ENCODE results near the gene HLA-DOA.

Gene HLA-DOA

DNA sequence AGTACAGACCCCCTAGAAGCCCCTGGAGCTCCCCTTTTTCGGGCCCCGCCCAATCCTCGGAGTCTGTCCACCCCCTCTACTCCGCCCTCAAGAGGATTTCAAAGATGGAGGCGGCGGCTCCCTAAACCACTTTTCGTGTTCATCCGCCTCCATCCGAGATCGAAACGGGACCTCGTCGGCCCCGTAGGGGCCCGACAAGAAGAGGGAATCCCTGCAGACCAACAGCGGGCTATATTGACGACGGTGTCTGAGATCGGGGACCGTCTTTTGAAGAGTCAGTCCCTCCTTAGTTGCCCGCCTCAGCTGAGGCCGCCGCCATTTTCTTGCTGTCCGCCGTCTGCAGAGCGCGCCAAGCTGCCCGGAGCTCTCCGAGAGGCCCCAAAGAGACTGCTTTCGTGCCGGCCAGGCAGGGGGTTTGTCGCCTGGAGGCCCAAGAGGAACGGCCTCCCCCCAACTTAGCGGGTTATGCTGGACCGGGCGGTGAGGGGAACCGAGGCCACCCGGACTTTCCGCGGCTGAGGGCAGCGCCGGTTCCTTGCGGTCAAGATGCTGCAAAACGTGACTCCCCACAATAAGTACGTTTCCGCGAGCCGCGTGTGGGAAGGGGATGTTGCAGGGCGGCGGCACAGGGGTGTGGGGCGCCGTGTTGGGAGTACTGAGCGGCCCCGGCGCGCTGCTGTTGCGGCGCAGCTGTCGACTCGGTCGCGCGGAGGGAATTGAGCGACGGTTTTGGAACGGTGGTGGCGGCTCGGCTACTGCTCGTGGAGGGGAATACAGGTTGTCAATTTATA lies 36.8 kb downstream of the HLA-DOA start:
- in situ Hi-C loops (cut with MboI; ENCODE audit: low sequenced_read_pairs, unreplicated experiment) = no loop called here
- peak; percentile 63 for DNase-seq (ENCODE audit: low spot score)
- TF ChIP-seq, protein P1, sequence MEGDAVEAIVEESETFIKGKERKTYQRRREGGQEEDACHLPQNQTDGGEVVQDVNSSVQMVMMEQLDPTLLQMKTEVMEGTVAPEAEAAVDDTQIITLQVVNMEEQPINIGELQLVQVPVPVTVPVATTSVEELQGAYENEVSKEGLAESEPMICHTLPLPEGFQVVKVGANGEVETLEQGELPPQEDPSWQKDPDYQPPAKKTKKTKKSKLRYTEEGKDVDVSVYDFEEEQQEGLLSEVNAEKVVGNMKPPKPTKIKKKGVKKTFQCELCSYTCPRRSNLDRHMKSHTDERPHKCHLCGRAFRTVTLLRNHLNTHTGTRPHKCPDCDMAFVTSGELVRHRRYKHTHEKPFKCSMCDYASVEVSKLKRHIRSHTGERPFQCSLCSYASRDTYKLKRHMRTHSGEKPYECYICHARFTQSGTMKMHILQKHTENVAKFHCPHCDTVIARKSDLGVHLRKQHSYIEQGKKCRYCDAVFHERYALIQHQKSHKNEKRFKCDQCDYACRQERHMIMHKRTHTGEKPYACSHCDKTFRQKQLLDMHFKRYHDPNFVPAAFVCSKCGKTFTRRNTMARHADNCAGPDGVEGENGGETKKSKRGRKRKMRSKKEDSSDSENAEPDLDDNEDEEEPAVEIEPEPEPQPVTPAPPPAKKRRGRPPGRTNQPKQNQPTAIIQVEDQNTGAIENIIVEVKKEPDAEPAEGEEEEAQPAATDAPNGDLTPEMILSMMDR (IDR thresholded peaks at IDR 0.05; ENCODE audit: borderline replicate concordance, control extremely low read depth, extremely low read depth, insufficient read depth, missing control alignments) = no peak

DNA sequence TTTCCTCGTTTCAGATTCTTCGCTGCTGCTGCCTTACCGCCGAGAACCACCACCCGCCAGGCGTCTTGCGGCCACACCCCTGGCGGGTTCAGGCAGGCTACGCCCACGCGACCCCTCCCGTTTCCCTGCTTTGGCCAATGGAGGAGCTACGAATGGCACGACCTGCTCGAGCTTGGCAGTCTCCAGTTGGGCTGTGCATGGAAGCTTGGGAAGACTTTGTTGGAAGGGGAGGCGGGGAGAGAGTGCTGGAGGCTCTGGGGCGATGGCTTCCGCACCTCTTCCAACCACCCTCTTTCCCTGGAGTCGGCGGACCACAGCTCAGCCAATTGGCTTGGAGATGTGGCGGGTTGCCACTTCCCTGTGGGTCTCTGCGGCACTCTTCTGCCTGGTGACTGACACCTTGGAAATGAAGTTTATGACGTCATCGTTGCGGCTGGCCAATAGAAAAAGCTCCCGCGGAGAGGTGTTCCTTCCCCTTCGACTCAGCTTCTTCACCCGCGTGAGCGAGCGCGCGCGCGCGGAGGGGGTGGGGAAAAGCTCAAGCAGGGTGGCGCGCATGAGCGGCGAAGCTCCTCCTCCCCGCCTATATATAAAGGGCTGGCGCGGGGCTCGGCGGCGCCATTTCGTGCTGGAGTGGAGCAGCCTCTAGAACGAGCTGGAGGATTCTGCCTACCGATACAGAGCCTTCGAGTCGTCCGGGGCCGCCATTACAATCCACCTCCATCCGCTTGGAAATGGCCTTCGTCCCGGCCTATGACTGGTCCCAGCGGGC lies 37.6 kb downstream of the HLA-DOA start:
- TF ChIP-seq, protein P1 (IDR thresholded peaks at IDR 0.05; ENCODE audit: borderline replicate concordance, control extremely low read depth, extremely low read depth, insufficient read depth, missing control alignments) = no peak
- in situ Hi-C loops (cut with MboI; ENCODE audit: low sequenced_read_pairs, unreplicated experiment) = no loop called here
- peak; percentile 96 for DNase-seq (ENCODE audit: low spot score)

DNA sequence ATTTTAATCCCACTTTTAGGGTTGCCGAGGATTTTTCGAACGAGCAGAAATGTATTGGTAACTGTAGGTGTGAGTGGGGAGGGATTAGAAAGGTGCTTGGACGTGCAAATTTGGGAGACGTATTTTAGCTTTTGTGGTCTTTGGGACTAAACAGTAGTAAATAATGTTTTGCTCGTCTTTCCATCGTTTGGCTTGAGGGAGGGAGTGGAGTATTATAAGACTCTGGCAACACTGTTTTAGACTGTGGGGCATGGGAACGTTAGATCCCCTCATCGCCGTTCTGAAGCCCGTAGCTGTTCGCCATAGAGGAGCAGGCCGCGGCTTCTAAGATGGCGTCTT lies 38.2 kb downstream of the HLA-DOA start:
- TF ChIP-seq, protein P1 (IDR thresholded peaks at IDR 0.05; ENCODE audit: borderline replicate concordance, control extremely low read depth, extremely low read depth, insufficient read depth, missing control alignments) = no peak

DNA sequence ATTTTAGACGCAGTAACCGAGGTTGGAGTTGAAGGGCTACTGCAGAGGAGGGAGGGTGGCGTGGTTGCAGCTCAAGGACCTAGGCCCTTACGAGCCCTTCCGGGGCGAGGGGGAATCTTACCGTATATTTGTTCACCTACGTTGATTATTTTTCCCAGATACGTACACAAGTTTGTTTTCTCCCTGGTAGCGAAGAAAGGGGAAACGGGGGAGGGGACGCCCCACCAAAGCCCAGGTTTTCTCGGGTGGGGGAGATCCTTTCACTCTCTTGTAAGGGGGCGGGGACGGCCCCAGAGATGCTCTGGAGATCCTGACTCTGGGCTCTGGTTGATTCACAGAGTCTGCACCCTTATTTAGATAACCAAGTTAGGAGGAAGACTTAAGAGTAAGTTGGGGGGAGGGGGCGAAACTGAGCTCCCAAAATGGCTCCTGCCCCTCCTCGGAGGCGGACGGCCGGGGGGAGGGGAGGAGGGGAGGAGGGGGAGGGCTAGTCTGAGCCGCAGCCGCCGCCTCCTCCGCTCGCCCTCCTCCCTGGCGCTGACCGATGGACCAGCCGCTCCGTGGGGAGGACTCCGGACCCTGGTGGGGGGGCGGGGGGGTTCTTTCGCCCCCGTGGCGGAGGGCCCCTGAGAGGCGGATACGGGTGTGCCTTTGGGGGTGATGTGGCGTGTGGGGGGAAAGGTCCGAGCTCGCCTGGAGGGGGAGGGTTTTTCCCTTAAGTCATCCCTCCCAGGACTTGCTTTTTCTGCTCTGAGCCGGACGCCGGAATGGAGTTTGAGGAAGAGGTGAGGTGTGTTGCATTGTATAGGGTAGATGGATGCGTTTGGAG lies 38.8 kb downstream of the HLA-DOA start:
- TF ChIP-seq, protein P1 (IDR thresholded peaks at IDR 0.05; ENCODE audit: borderline replicate concordance, control extremely low read depth, extremely low read depth, insufficient read depth, missing control alignments) = no peak
- DNase-seq (ENCODE audit: low spot score) = peak; percentile 80
- in situ Hi-C loops (cut with MboI; ENCODE audit: low sequenced_read_pairs, unreplicated experiment) = no loop called here

More for the DNA sequence above, 38.2 kb downstream of the HLA-DOA start:
- no peak for DNase-seq (ENCODE audit: low spot score)
- in situ Hi-C loops (cut with MboI; ENCODE audit: low sequenced_read_pairs, unreplicated experiment) = no loop called here

DNA sequence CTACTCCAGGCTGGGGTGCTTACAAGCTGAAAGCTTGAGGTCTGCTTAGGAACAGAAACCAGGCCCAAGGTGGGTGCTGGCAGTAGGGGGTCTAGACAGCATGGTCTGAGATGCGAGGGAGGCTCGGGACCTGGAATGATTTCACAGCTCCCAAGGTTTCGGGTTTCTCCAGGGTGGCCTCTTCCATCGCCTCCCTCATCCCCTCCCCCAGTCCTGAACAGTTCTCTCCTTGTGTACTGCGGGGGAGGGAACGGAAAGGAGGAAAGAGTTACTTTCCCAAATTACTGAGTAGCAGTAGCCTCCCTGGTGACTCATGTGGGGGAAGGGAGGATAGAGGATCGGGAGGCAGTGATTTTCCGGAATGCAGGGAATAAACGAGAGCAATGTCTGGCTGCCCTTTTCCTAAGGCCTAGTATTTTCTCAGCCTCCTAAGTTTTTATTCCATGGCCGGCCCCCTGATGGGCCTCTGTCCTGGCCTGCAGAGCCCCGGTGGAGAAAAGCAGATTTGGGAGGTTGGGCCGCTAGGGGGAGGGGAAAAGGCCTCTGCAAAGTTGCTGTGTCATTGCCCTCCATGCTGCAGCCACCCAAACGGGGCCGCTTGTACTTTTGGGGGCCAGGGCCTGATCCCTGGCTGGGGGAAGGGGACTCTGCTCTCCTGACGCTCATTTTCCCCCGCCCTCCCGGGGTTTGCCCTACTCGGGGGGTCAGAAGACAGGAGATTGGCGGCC lies 39.5 kb downstream of the HLA-DOA start:
- no peak for DNase-seq (ENCODE audit: low spot score)
- in situ Hi-C loops (cut with MboI; ENCODE audit: low sequenced_read_pairs, unreplicated experiment) = no loop called here
- TF ChIP-seq, protein P1 (IDR thresholded peaks at IDR 0.05; ENCODE audit: borderline replicate concordance, control extremely low read depth, extremely low read depth, insufficient read depth, missing control alignments) = no peak
